OCI-LY3 (cell line): ENCODE data around the gene GJD3.

Experiments
- EZH2phosphoT487 ChIP-seq: fragments of 200-600 bp; shearing (Covaris generic); IDR thresholded peaks from 2 replicates; pipeline ENCODE4 v1.6.1; 2018; ENCODE audit warnings: antibody characterized with exemption, mixed run types, low read depth
- TF ChIP-seq, protein P1 (sequence below): fragments of 200-600, 300-600 bp; sonication (generic); IDR thresholded peaks from 2 replicates; pipeline ENCODE4 v1.5.1; 2014; ENCODE audit warnings: antibody characterized with exemption, low read length, low read depth

GRCh38 chr17:40366861-40367518 is 2.5 kb upstream of the GJD3 start:
- TF ChIP-seq, protein P1, sequence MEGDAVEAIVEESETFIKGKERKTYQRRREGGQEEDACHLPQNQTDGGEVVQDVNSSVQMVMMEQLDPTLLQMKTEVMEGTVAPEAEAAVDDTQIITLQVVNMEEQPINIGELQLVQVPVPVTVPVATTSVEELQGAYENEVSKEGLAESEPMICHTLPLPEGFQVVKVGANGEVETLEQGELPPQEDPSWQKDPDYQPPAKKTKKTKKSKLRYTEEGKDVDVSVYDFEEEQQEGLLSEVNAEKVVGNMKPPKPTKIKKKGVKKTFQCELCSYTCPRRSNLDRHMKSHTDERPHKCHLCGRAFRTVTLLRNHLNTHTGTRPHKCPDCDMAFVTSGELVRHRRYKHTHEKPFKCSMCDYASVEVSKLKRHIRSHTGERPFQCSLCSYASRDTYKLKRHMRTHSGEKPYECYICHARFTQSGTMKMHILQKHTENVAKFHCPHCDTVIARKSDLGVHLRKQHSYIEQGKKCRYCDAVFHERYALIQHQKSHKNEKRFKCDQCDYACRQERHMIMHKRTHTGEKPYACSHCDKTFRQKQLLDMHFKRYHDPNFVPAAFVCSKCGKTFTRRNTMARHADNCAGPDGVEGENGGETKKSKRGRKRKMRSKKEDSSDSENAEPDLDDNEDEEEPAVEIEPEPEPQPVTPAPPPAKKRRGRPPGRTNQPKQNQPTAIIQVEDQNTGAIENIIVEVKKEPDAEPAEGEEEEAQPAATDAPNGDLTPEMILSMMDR = no peak
- no peak for TF ChIP-seq EZH2phosphoT487
